Activated CD4-positive, alpha-beta memory T cell treated with anti-CD3 and anti-CD28 coated beads for 36 hours (primary cell): ENCODE measurements around the gene PRKAR1A. TPM values are rescaled to one million over a fixed set of nuclear protein-coding genes. Genes with fewer than 3 reads are reported as not detected.
"Not testable (repeated sequence)": the region's sequence is repeated elsewhere in the genome, so short reads cannot be mapped to it uniquely, and the experiment has no call there.

Experiments
- CTCF ChIA-PET: fragments of 350-600 bp; sonication (Branson Sonifier 250); formaldehyde crosslinking; loops from one replicate; lab custom pipeline; 2021; ENCODE audit warnings: antibody characterized with exemption, inconsistent platforms; lab: Charles Lee
- POLR2A ChIA-PET: fragments of 350-600 bp; sonication (Branson Sonifier 250); formaldehyde crosslinking; loops from one replicate; lab custom pipeline; 2021; ENCODE audit warnings: antibody characterized with exemption; lab: Charles Lee
- DNase-seq: peaks from one replicate; pipeline ENCODE4 v3.0.0-alpha.2; 2020
- H3K27ac Mint-ChIP-seq: one replicate; pipeline ENCODE4 v1.8.0; 2021; ENCODE audit warnings: mixed read lengths
- H3K27me3 Mint-ChIP-seq: one replicate; pipeline ENCODE4 v1.8.0; 2021; ENCODE audit warnings: mixed read lengths
- H3K36me3 Mint-ChIP-seq: one replicate; pipeline ENCODE4 v1.8.0; 2021; ENCODE audit warnings: mixed read lengths
- H3K4me1 Mint-ChIP-seq: one replicate; pipeline ENCODE4 v1.8.0; 2021; ENCODE audit warnings: low read depth, mixed read lengths
- H3K4me3 Mint-ChIP-seq: one replicate; pipeline ENCODE4 v1.8.0; 2021; ENCODE audit warnings: mild to moderate bottlenecking, mixed read lengths
- H3K9me3 Mint-ChIP-seq: one replicate; pipeline ENCODE4 v1.8.0; 2021; ENCODE audit warnings: mixed read lengths
- intact Hi-C: fragments of 100-400 bp; cut with micrococcal nuclease; formaldehyde crosslinking; loops from one replicate; pipeline ENCODE4 v1.15.1; 2023
- total RNA-seq, 2 experiments: library from RNA; stranded (reverse); gene quantifications; one replicate each; pipeline ENCODE4 v1.2.3, GENCODE V29; 2021

The PRKAR1A gene
- total RNA-seq, 2 experiments from 2014 or later: 221 to 229 TPM

- intact Hi-C loops: loop anchor here (2.0 to 5.0 kb wide), 4 partner anchors 25 to 816 kb away; partner anchors contain the start of genes ABCA5 and AMZ2
- no peaks in the 10 kb centered on the region for H3K9me3 Mint-ChIP-seq
- ChIA-PET POLR2A (interaction anchor here (0.6 to 1.6 kb wide), 5 partner anchors 10 to 476 kb away, joined by 3 to 4 read pairs (median 3); partner anchors contain the start of genes KPNA2 and SLC16A6), CTCF (interaction anchor here (1.4 kb wide), 1 partner anchor 14 kb away, joined by 4 read pairs; no protein-coding TSS in a partner anchor)
- H3K36me3 Mint-ChIP-seq: peaks cover 23% of the 10 kb centered on the region
- DNase-seq: peak; percentile 70
- H3K27me3 Mint-ChIP-seq: no peaks in the 10 kb centered on the region
- peaks cover 47% of the 10 kb centered on the region for H3K4me1 Mint-ChIP-seq
- H3K27ac Mint-ChIP-seq: peak overlapping the region; percentile 98
- H3K4me3 Mint-ChIP-seq: peak overlapping the region; percentile 98
Observed at GRCh38 chr17:68511671-68512246, 471 bp upstream of the PRKAR1A start.

GRCh38 chr17:68512960-68513474 is 787 bp downstream of the PRKAR1A start:
- DNase-seq: peak; percentile 26
- CTCF ChIA-PET: interaction anchor here (2.0 kb wide), 1 partner anchor 21 kb away, joined by 4 read pairs; no protein-coding TSS in a partner anchor
- no peaks in the 10 kb centered on the region for H3K27me3 Mint-ChIP-seq
- H3K4me3 Mint-ChIP-seq: peak overlapping the region; percentile 98
- POLR2A ChIA-PET: no interaction called here
- intact Hi-C loops: loop anchor here (2.0 to 5.0 kb wide), 4 partner anchors 26 to 814 kb away; partner anchors contain the start of genes ABCA5 and AMZ2
- H3K9me3 Mint-ChIP-seq: no peaks in the 10 kb centered on the region
- peaks cover 44% of the 10 kb centered on the region for H3K4me1 Mint-ChIP-seq
- H3K27ac Mint-ChIP-seq: peak overlapping the region; percentile 96
- peaks cover 36% of the 10 kb centered on the region for H3K36me3 Mint-ChIP-seq

- no peak overlapping the region for H3K27ac Mint-ChIP-seq
- H3K27me3 Mint-ChIP-seq: no peaks in the 10 kb centered on the region
- peak overlapping the region; percentile 98 for H3K4me3 Mint-ChIP-seq
- intact Hi-C loops: loop anchor here (2.0 to 5.0 kb wide), 4 partner anchors 27 to 813 kb away; partner anchors contain the start of genes ABCA5 and AMZ2
- ChIA-PET CTCF (interaction anchor here (2.0 kb wide), 1 partner anchor 20 kb away, joined by 4 read pairs; no protein-coding TSS in a partner anchor), POLR2A (no interaction called here)
- DNase-seq: no peak
- peaks cover 43% of the 10 kb centered on the region for H3K36me3 Mint-ChIP-seq
- no peaks in the 10 kb centered on the region for H3K9me3 Mint-ChIP-seq
- H3K4me1 Mint-ChIP-seq: peaks cover 46% of the 10 kb centered on the region
Observed at GRCh38 chr17:68513932-68514331, 1.7 kb downstream of the PRKAR1A start.

GRCh38 chr17:68514831-68515635 is 2.8 kb downstream of the PRKAR1A start:
- H3K4me3 Mint-ChIP-seq: no peak overlapping the region
- no peak for DNase-seq
- no peaks in the 10 kb centered on the region for H3K27me3 Mint-ChIP-seq
- ChIA-PET POLR2A (no interaction called here), CTCF (interaction anchor here (2.0 kb wide), 1 partner anchor 19 kb away, joined by 4 read pairs; no protein-coding TSS in a partner anchor)
- intact Hi-C loops: loop anchor here (5.0 kb wide), 2 partner anchors 268 to 812 kb away; partner anchors contain the start of genes ABCA5 and AMZ2
- H3K4me1 Mint-ChIP-seq: peaks cover 57% of the 10 kb centered on the region
- peaks cover 47% of the 10 kb centered on the region for H3K36me3 Mint-ChIP-seq
- no peak overlapping the region for H3K27ac Mint-ChIP-seq
- no peaks in the 10 kb centered on the region for H3K9me3 Mint-ChIP-seq

- intact Hi-C loops: no loop called here
- Mint-ChIP-seq H3K9me3 (no peaks in the 10 kb centered on the region), H3K36me3 (peaks cover 48% of the 10 kb centered on the region), H3K4me1 (peaks cover 56% of the 10 kb centered on the region), H3K27me3 (no peaks in the 10 kb centered on the region), H3K27ac (no peak overlapping the region), H3K4me3 (no peak overlapping the region)
- ChIA-PET POLR2A (no interaction called here), CTCF (interaction anchor here (0.6 to 1.0 kb wide), 2 partner anchors 9 to 51 kb away, joined by 3 to 5 read pairs; no protein-coding TSS in a partner anchor)
- DNase-seq: no peak
Observed at GRCh38 chr17:68516732-68517131, 4.5 kb downstream of the PRKAR1A start.

GRCh38 chr17:68517605-68518004 is 5.4 kb downstream of the PRKAR1A start:
- H3K27ac Mint-ChIP-seq, intact Hi-C loops, POLR2A ChIA-PET, DNase-seq, H3K4me3 Mint-ChIP-seq, H3K27me3 Mint-ChIP-seq, CTCF ChIA-PET, H3K9me3 Mint-ChIP-seq: not testable (repeated sequence)
- Mint-ChIP-seq H3K36me3 (peaks cover 51% of the 10 kb centered on the region), H3K4me1 (peaks cover 61% of the 10 kb centered on the region)

GRCh38 chr17:68518063-68518815 is 6.0 kb downstream of the PRKAR1A start:
- no peaks in the 10 kb centered on the region for H3K27me3 Mint-ChIP-seq
- H3K4me3 Mint-ChIP-seq: no peak overlapping the region
- H3K36me3 Mint-ChIP-seq: peaks cover 51% of the 10 kb centered on the region
- POLR2A ChIA-PET: no interaction called here
- CTCF ChIA-PET: no interaction called here
- H3K27ac Mint-ChIP-seq: no peak overlapping the region
- H3K9me3 Mint-ChIP-seq: no peaks in the 10 kb centered on the region
- intact Hi-C loops: no loop called here
- DNase-seq: no peak
- peaks cover 61% of the 10 kb centered on the region for H3K4me1 Mint-ChIP-seq

GRCh38 chr17:68519051-68519450 is 6.8 kb downstream of the PRKAR1A start:
- CTCF ChIA-PET, H3K27me3 Mint-ChIP-seq, POLR2A ChIA-PET, H3K4me3 Mint-ChIP-seq, H3K9me3 Mint-ChIP-seq, H3K27ac Mint-ChIP-seq, DNase-seq, intact Hi-C loops: not testable (repeated sequence)
- Mint-ChIP-seq H3K36me3 (peaks cover 54% of the 10 kb centered on the region), H3K4me1 (peaks cover 53% of the 10 kb centered on the region)

- no peak for DNase-seq
- Mint-ChIP-seq H3K27ac (no peak overlapping the region), H3K36me3 (peaks cover 55% of the 10 kb centered on the region), H3K27me3 (no peaks in the 10 kb centered on the region), H3K4me1 (peaks cover 45% of the 10 kb centered on the region), H3K9me3 (no peaks in the 10 kb centered on the region), H3K4me3 (no peak overlapping the region)
- intact Hi-C loops: no loop called here
- ChIA-PET POLR2A (no interaction called here), CTCF (no interaction called here)
Observed at GRCh38 chr17:68519911-68520310, 7.7 kb downstream of the PRKAR1A start.

GRCh38 chr17:68522266-68522665 is 10.0 kb downstream of the PRKAR1A start:
- DNase-seq: no peak
- no peaks in the 10 kb centered on the region for H3K27me3 Mint-ChIP-seq
- no peaks in the 10 kb centered on the region for H3K9me3 Mint-ChIP-seq
- H3K4me3 Mint-ChIP-seq: no peak overlapping the region
- intact Hi-C loops: no loop called here
- H3K36me3 Mint-ChIP-seq: peaks cover 55% of the 10 kb centered on the region
- ChIA-PET CTCF (no interaction called here), POLR2A (no interaction called here)
- no peak overlapping the region for H3K27ac Mint-ChIP-seq
- H3K4me1 Mint-ChIP-seq: peaks cover 32% of the 10 kb centered on the region

GRCh38 chr17:68526548-68526947 is 14.3 kb downstream of the PRKAR1A start:
- no peak overlapping the region for H3K4me3 Mint-ChIP-seq
- no peak overlapping the region for H3K27ac Mint-ChIP-seq
- ChIA-PET CTCF (interaction anchor here (1.2 kb wide), 1 partner anchor 10 kb away, joined by 3 read pairs; no protein-coding TSS in a partner anchor), POLR2A (no interaction called here)
- H3K4me1 Mint-ChIP-seq: peaks cover 8% of the 10 kb centered on the region
- H3K36me3 Mint-ChIP-seq: peaks cover 64% of the 10 kb centered on the region
- no peak for DNase-seq
- H3K9me3 Mint-ChIP-seq: no peaks in the 10 kb centered on the region
- H3K27me3 Mint-ChIP-seq: no peaks in the 10 kb centered on the region
- intact Hi-C loops: no loop called here
